Smooth muscle cell (in vitro differentiated cells): ENCODE results near the gene SEC31A. TPM values are rescaled to one million over a fixed set of nuclear protein-coding genes. Genes with fewer than 3 reads are reported as not detected.

Experiments
- DNase-seq: peaks from one replicate; lab custom pipeline; 2025; ENCODE audit not compliant: unreplicated experiment; lab: John Stamatoyannopoulos, UW
- H2AFZ ChIP-seq: fragments of 200-600 bp; sonication (generic); 2 replicates; pipeline ENCODE4 v1.6.0; 2016; ENCODE audit warnings: antibody characterized with exemption, low read depth, mild to moderate bottlenecking
- H3F3A ChIP-seq: fragments of 200-600 bp; sonication (generic); 2 replicates; pipeline ENCODE4 v1.6.0; 2017; ENCODE audit warnings: antibody characterized with exemption, low read depth
- H3K27ac ChIP-seq: fragments of 200-600 bp; sonication (generic); 2 replicates; pipeline ENCODE4 v1.5.1; 2016; ENCODE audit warnings: low read depth, mild to moderate bottlenecking
- H3K27me3 ChIP-seq: fragments of 200-600 bp; sonication (generic); 2 replicates; pipeline ENCODE4 v1.6.1; 2016; ENCODE audit warnings: low read depth, mild to moderate bottlenecking
- H3K36me3 ChIP-seq: fragments of 200-600 bp; sonication (generic); 2 replicates; pipeline ENCODE4 v1.5.1; 2016; ENCODE audit warnings: low read depth
- H3K4me1 ChIP-seq: fragments of 200-600 bp; sonication (generic); 2 replicates; pipeline ENCODE4 v1.5.1; 2016; ENCODE audit warnings: low read depth
- H3K4me2 ChIP-seq: fragments of 200-600 bp; sonication (generic); 2 replicates; pipeline ENCODE4 v1.6.0; 2016; ENCODE audit warnings: mild to moderate bottlenecking
- H3K4me3 ChIP-seq: fragments of 200-600 bp; sonication (generic); 2 replicates; pipeline ENCODE4 v1.5.1; 2016; ENCODE audit warnings: mild to moderate bottlenecking
- H3K79me2 ChIP-seq: fragments of 200-600 bp; sonication (generic); 2 replicates; pipeline ENCODE4 v1.6.0; 2016; ENCODE audit warnings: low read depth, mild to moderate bottlenecking
- H3K9ac ChIP-seq: fragments of 200-600 bp; sonication (generic); 2 replicates; pipeline ENCODE4 v1.6.0; 2016; ENCODE audit warnings: low read depth
- H3K9me3 ChIP-seq: fragments of 200-600 bp; sonication (generic); replicated peaks from 2 replicates; pipeline ENCODE4 v1.5.1; 2016; ENCODE audit warnings: low read depth
- H4K20me1 ChIP-seq: fragments of 200-600 bp; sonication (generic); 2 replicates; pipeline ENCODE4 v1.6.0; 2016; ENCODE audit warnings: low read depth
- WGBS: methylation state at CpG from one replicate; pipeline ENCODE4 v1.1.7; 2016; ENCODE audit warnings: low lambda C conversion rate; 5-methylcytosine and 5-hydroxymethylcytosine counted together
- polyA plus RNA-seq: library from polyadenylated mRNA; unstranded; fragments of >200 nt; fragmentation: Nextera tagmentation; extraction: Ambion mirVana; gene quantifications from 2 replicates; pipeline ENCODE4 v1.2.1, GENCODE V29; 2016
- total RNA-seq: library from RNA; depleted of rRNA; stranded (reverse); fragments of >200 nt; gene quantifications from 2 replicates; pipeline ENCODE4 v1.2.3, GENCODE V29; 2014
- TF ChIP-seq, protein P1 (sequence below): fragments of 200-600 bp; sonication (generic); IDR thresholded peaks from 2 replicates; pipeline ENCODE4 v1.5.1; 2017; ENCODE audit warnings: borderline replicate concordance, mild to moderate bottlenecking, antibody characterized with exemption; ENCODE audit not compliant: insufficient read depth, poor library complexity, severe bottlenecking

Gene SEC31A, protein sequence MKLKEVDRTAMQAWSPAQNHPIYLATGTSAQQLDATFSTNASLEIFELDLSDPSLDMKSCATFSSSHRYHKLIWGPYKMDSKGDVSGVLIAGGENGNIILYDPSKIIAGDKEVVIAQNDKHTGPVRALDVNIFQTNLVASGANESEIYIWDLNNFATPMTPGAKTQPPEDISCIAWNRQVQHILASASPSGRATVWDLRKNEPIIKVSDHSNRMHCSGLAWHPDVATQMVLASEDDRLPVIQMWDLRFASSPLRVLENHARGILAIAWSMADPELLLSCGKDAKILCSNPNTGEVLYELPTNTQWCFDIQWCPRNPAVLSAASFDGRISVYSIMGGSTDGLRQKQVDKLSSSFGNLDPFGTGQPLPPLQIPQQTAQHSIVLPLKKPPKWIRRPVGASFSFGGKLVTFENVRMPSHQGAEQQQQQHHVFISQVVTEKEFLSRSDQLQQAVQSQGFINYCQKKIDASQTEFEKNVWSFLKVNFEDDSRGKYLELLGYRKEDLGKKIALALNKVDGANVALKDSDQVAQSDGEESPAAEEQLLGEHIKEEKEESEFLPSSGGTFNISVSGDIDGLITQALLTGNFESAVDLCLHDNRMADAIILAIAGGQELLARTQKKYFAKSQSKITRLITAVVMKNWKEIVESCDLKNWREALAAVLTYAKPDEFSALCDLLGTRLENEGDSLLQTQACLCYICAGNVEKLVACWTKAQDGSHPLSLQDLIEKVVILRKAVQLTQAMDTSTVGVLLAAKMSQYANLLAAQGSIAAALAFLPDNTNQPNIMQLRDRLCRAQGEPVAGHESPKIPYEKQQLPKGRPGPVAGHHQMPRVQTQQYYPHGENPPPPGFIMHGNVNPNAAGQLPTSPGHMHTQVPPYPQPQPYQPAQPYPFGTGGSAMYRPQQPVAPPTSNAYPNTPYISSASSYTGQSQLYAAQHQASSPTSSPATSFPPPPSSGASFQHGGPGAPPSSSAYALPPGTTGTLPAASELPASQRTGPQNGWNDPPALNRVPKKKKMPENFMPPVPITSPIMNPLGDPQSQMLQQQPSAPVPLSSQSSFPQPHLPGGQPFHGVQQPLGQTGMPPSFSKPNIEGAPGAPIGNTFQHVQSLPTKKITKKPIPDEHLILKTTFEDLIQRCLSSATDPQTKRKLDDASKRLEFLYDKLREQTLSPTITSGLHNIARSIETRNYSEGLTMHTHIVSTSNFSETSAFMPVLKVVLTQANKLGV
- total RNA-seq: 490 TPM in 2 replicates
- 315 and 339 TPM in 2 replicates for polyA plus RNA-seq

DNA sequence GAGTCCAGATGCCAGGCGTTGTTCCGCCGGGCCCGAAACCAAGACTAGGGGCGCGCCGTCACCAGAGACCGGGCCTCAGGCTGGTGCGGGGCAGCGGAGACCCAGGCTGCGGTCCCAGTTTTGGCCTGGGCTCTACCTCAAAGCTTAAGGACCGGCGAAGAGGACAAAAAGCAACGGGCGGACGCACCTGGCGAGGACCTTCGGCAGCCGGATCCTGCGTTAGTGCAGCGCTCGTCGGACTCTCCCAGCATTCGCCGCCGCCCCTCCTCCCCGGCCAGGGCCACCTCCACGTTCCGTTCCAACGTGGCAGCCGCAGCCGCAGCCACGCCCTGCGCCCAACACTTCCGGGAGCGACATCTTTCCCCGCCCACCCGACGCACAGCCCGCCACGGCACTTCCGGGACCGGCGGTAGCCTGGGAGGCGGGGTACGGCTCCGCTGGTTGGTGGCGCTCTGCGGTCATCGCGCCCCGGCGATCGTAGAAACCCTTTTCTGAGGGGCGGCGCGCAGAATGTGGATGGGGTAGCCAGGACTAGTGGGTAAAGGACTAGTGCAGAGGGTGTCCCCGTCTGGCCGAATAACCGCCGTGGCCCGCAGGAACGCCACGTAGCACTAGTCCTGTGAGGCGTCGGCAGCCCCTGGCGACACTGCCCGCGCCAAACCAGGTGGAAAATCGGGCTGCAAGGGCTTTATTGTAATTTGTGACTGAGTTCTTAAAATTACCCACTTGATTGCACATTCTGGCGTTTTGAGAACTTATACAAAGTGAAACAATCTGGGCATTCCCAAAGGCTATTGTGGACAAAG lies at the start of gene SEC31A:
SEC31A (minus strand) TSS at position 253 of the 806 bp plus-strand sequence. CDS start 9,217 bp downstream, outside the sequence.
- peak within 1 kb of the TSS; percentile 96 for H3K4me2 ChIP-seq
- H3K36me3 ChIP-seq: peaks cover 14% of the 10 kb centered on the region
- peak within 1 kb of the TSS; percentile 43 for H2AFZ ChIP-seq
- peaks cover 12% of the 10 kb centered on the region for H3F3A ChIP-seq
- DNase-seq: peak; percentile 86
- H3K79me2 ChIP-seq: peaks cover 68% of the 10 kb centered on the region
- H3K4me1 ChIP-seq: peaks cover 36% of the 10 kb centered on the region
- peak within 1 kb of the TSS; percentile 100 for H3K9ac ChIP-seq
- peaks cover 43% of the 10 kb centered on the region for H4K20me1 ChIP-seq
- WGBS: under 1% methylated on average over 71 of the region's 71 CpGs
- no peaks in the 10 kb centered on the region for H3K9me3 ChIP-seq
- peak within 1 kb of the TSS; percentile 100 for H3K27ac ChIP-seq
- no peaks in the 10 kb centered on the region for H3K27me3 ChIP-seq
- TF ChIP-seq, protein P1, sequence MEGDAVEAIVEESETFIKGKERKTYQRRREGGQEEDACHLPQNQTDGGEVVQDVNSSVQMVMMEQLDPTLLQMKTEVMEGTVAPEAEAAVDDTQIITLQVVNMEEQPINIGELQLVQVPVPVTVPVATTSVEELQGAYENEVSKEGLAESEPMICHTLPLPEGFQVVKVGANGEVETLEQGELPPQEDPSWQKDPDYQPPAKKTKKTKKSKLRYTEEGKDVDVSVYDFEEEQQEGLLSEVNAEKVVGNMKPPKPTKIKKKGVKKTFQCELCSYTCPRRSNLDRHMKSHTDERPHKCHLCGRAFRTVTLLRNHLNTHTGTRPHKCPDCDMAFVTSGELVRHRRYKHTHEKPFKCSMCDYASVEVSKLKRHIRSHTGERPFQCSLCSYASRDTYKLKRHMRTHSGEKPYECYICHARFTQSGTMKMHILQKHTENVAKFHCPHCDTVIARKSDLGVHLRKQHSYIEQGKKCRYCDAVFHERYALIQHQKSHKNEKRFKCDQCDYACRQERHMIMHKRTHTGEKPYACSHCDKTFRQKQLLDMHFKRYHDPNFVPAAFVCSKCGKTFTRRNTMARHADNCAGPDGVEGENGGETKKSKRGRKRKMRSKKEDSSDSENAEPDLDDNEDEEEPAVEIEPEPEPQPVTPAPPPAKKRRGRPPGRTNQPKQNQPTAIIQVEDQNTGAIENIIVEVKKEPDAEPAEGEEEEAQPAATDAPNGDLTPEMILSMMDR: no peak
- peak within 1 kb of the TSS; percentile 99 for H3K4me3 ChIP-seq

DNA sequence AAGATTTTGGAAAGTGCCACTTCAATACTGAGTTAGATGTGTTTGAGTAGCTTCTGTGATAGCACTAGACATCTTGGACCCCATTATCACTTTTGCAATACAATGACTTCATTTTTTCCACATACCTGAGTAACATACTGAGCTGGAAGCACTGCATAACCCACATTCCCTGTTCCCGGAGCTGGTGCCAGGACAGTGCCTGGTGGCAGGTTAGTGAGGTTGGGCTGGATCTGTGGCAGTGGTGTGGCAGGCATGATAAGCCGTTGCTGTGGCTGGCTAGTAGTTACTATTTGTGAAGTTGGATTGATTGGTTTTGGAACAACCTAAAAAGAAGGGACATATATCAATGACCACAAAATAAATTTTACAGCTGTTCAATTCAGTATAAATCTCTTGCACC lies 48.5 kb upstream of the SEC31A start:
- H3K79me2 ChIP-seq: no peaks in the 10 kb centered on the region
- no peak overlapping the region for H3K9ac ChIP-seq
- 88% methylated on average over 2 of the region's 2 CpGs for WGBS
- H3K4me2 ChIP-seq: no peak overlapping the region
- no peaks in the 10 kb centered on the region for H3K27me3 ChIP-seq
- no peaks in the 10 kb centered on the region for H3K4me1 ChIP-seq
- DNase-seq: no peak
- TF ChIP-seq, protein P1: no peak
- H3F3A ChIP-seq: no peaks in the 10 kb centered on the region
- no peak overlapping the region for H3K27ac ChIP-seq
- H4K20me1 ChIP-seq: no peaks in the 10 kb centered on the region
- no peaks in the 10 kb centered on the region for H3K9me3 ChIP-seq
- no peak overlapping the region for H2AFZ ChIP-seq
- H3K4me3 ChIP-seq: no peak overlapping the region
- H3K36me3 ChIP-seq: peaks cover 17% of the 10 kb centered on the region

DNA sequence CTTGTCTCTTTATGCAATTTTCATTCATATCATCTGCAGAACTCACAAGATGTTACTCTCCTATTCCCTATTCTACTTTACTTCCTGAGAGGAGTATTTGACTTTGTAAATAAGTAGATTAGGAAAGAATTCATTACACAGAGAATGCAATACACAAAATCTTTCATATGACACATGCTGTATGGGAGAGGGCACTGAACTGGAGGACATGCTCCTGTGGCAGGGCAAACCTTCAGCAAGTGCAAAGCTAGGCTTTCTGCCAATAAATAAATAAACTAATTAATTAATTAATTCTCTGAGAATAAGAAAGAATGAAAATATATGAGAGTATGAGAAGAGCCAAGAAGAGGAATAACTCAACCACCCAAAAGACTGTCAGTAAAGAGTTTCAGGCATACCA lies 43.5 kb upstream of the SEC31A start:
- Histone ChIP-seq H3K36me3 (peaks cover 21% of the 10 kb centered on the region), H3F3A (no peaks in the 10 kb centered on the region), H4K20me1 (no peaks in the 10 kb centered on the region), H2AFZ (no peak overlapping the region), H3K79me2 (no peaks in the 10 kb centered on the region), H3K9me3 (no peaks in the 10 kb centered on the region), H3K27me3 (no peaks in the 10 kb centered on the region), H3K4me1 (no peaks in the 10 kb centered on the region), H3K4me3 (no peak overlapping the region), H3K4me2 (no peak overlapping the region), H3K9ac (no peak overlapping the region), H3K27ac (no peak overlapping the region)
- DNase-seq: no peak
- TF ChIP-seq, protein P1: no peak
